Measurements from ENCODE around the gene SETD6. TPM values are rescaled to one million over a fixed set of nuclear protein-coding genes. Genes with fewer than 3 reads are reported as not detected.

The SETD6 gene
- total and polyA plus RNA-seq, 2 of the 8 experiments (the other 6 are each of a cell fraction or from before 2014, with no cell fraction given), result 25.3 to 40.5 TPM

GRCh38 chr16:58548378-58548777 is 33.1 kb downstream of the SETD6 start:
- no peak for FAIRE-seq
- TF ChIP-seq TCF12 (IDR thresholded peaks at IDR 0.05; ENCODE audit: low read depth, low read length) (no peak), JUN (IDR thresholded peaks at IDR 0.05; ENCODE audit: low read depth, low read length) (no peak)

More at GRCh38 chr16:58548378-58548777, 33.1 kb downstream of the SETD6 start:
- no peak overlapping the region for H4K91ac ChIP-seq (replicated peaks; ENCODE audit: insufficient read length, low read length)
- POLR2A ChIA-PET (ENCODE audit: partially characterized antibody), result interaction anchor here (1.8 kb wide), 1 partner anchor 25 kb away, joined by 3 read pairs; no protein-coding TSS in a partner anchor
- no peak overlapping the region for H2AFZ ChIP-seq (ENCODE audit: low read length)
- H4K8ac ChIP-seq (ENCODE audit: extremely low read depth, insufficient read depth, low read length), result no peak overlapping the region
- no peaks in the 10 kb centered on the region for H3K23me2 ChIP-seq (ENCODE audit: low read depth, low read length)
- no peak overlapping the region for H2BK20ac ChIP-seq (ENCODE audit: low read length)
- DNase-seq (ENCODE audit: low read depth in 1 of 2, low spot score in 2 of 2), result no peak
- no peak overlapping the region for H2AK5ac ChIP-seq (ENCODE audit: low read depth, low read length)
- no peak overlapping the region for H3K27ac ChIP-seq (ENCODE audit: low read depth, low read length)
- no peak overlapping the region for H2BK12ac ChIP-seq (ENCODE audit: low read depth, low read length)
- H3K36me3 ChIP-seq (ENCODE audit: control insufficient read depth in 2 of 4, insufficient read depth in 4 of 4, low read length in 3 of 4), result peaks cover 29 to 97% (median 64%) of the 10 kb centered on the region in 4 experiments
- H4K20me1 ChIP-seq (replicated peaks in 1 of 2; ENCODE audit: control insufficient read depth in 1 of 2, insufficient read depth in 2 of 2, low read length in 2 of 2), result peaks cover 3 to 4% of the 10 kb centered on the region in 2 experiments
- no peak overlapping the region for H2BK5ac ChIP-seq (ENCODE audit: low read depth, low read length)
- 75% methylated on average over 2 of the region's 2 CpGs; no CpG with 5 or more reads in 1 of the 2 experiments for WGBS, 2 experiments (ENCODE audit: extremely low coverage in 1 of 2, insufficient coverage in 1 of 2, insufficient read length in 1 of 2, insufficient replicate concordance in 2 of 2, low coverage in 1 of 2, low lambda C conversion rate in 2 of 2, missing lambda C conversion rate in 1 of 2)
- no peaks in the 10 kb centered on the region for H3K27me3 ChIP-seq (replicated peaks in 1 of 4; ENCODE audit: control insufficient read depth in 3 of 4, extremely low read depth in 1 of 4, insufficient read depth in 3 of 4, low read length in 3 of 4)
- CTCF ChIA-PET (ENCODE audit: partially characterized antibody), result no interaction called here
- H3K4me1 ChIP-seq (replicated peaks in 1 of 4; ENCODE audit: control insufficient read depth in 3 of 4, insufficient read depth in 4 of 4, low read length in 3 of 4), result no peaks in the 10 kb centered on the region
- no peak overlapping the region for H4K5ac ChIP-seq (ENCODE audit: insufficient read length, low read depth, low read length)
- H3K14ac ChIP-seq (ENCODE audit: insufficient read length), result no peak overlapping the region
- no peak overlapping the region for H2BK15ac ChIP-seq (ENCODE audit: low read length)
- H3K9ac ChIP-seq (replicated peaks in 1 of 4; ENCODE audit: extremely low read depth in 1 of 4, low read depth in 3 of 4, low read length in 3 of 4), result no peak overlapping the region
- H2BK120ac ChIP-seq (replicated peaks; ENCODE audit: low read depth, low read length), result no peak overlapping the region
- no peak overlapping the region for H3K18ac ChIP-seq (ENCODE audit: extremely low read depth, low read length)
- H3K79me1 ChIP-seq (ENCODE audit: low read depth, low read length), result no peaks in the 10 kb centered on the region
- no peak overlapping the region for H3K56ac ChIP-seq (replicated peaks; ENCODE audit: insufficient read length, low read depth, low read length)
- no peak overlapping the region for H3K4me2 ChIP-seq (ENCODE audit: insufficient read depth in 1 of 2, low read depth in 2 of 2, low read length in 2 of 2)
- H3K4ac ChIP-seq (replicated peaks; ENCODE audit: insufficient read length, low read depth, low read length), result no peak overlapping the region
- no peak overlapping the region for H3K4me3 ChIP-seq (ENCODE audit: extremely low read depth in 1 of 4, insufficient read depth in 2 of 4, low read depth in 3 of 4, low read length in 4 of 4)
- 0 out of 4 replicates have a peak, but pooled peaks cover 0 to 2% of the 10 kb centered on the region in 2 experiments for H3K79me2 ChIP-seq (ENCODE audit: control insufficient read depth in 1 of 2, insufficient read depth in 2 of 2, low read length in 2 of 2)
- H3K23ac ChIP-seq (ENCODE audit: insufficient read length), result no peak overlapping the region
- no peaks in the 10 kb centered on the region for H3K9me3 ChIP-seq (ENCODE audit: insufficient read depth in 2 of 2, low read depth in 1 of 2, low read length in 1 of 2)
